ENCODE results near the gene PRR5. TPM values are rescaled to one million over a fixed set of nuclear protein-coding genes. Genes with fewer than 3 reads are reported as not detected.
A peak's percentile ranks its signal among the peaks of the same experiment; 100 is the strongest.

The PRR5 gene
- total RNA-seq, 1 experiment from 2014 or later, result 11.8 TPM

GRCh38 chr22:44752285-44753188 lies 50.5 kb downstream of the PRR5 start, which contains the start of gene ARHGAP8:
Gene ARHGAP8 (plus strand): TSS chr22:44752575. CDS start chr22:44786528, 33,953 bp downstream.
- H3K23me2 ChIP-seq (ENCODE audit: insufficient read length, low read depth, low read length, poor library complexity, severe bottlenecking), result peaks cover 18% of the 10 kb centered on the region
- no peak within 1 kb of the TSS for H2BK120ac ChIP-seq (ENCODE audit: low read depth, low read length, poor library complexity, severe bottlenecking)
- no peaks in the 10 kb centered on the region for H4K20me1 ChIP-seq (ENCODE audit: control insufficient read depth, insufficient read depth, insufficient read length)
- no peak within 1 kb of the TSS for H2BK15ac ChIP-seq (ENCODE audit: low read depth, low read length)
- DNase-seq, result peak; percentile 87
- peak within 1 kb of the TSS; percentile 90 for H3K4me2 ChIP-seq (ENCODE audit: insufficient read depth, insufficient read length, low read length)
- H3K27me3 ChIP-seq (ENCODE audit: insufficient read depth, low read length), result no peaks in the 10 kb centered on the region
- H3T11ph ChIP-seq (ENCODE audit: low read length), result no peak within 1 kb of the TSS
- H4K5ac ChIP-seq (ENCODE audit: insufficient read length, low read depth, low read length), result no peak within 1 kb of the TSS
- H3K23ac ChIP-seq (ENCODE audit: insufficient read length, low read depth, low read length), result no peak within 1 kb of the TSS
- no peak within 1 kb of the TSS for H2BK12ac ChIP-seq (ENCODE audit: insufficient read length, low read depth, low read length)
- Mint-ChIP-seq H3K27ac (peak within 1 kb of the TSS in 1 of 3 experiments; percentile 52; a peak in 3 of 7 replicates), H3K9me3 (peaks cover 4 to 15% of the 10 kb centered on the region in 2 experiments; a peak in 3 of 5 replicates), H3K36me3 (ENCODE audit: insufficient read depth in 1 of 3, low read depth in 3 of 3) (peaks cover 8 to 21% (median 12%) of the 10 kb centered on the region in 3 experiments; a peak in 6 of 7 replicates), H3K4me3 (peak within 1 kb of the TSS; percentile 82 to 92), H3K4me1 (peaks cover 25 to 50% of the 10 kb centered on the region in 2 experiments), H3K27me3 (ENCODE audit: low read depth) (peaks cover 7% of the 10 kb centered on the region)
- no peak within 1 kb of the TSS for H3K4ac ChIP-seq (ENCODE audit: low read depth, low read length)
- no peaks in the 10 kb centered on the region for H3K9me3 ChIP-seq (ENCODE audit: control insufficient read depth, low read depth, low read length)
- H3K79me1 ChIP-seq (ENCODE audit: insufficient read depth, low read depth, low read length, poor library complexity, severe bottlenecking), result peaks cover 4% of the 10 kb centered on the region
- WGBS (ENCODE audit: extremely low coverage, insufficient read length, low lambda C conversion rate), result no CpG with 5 or more reads among the region's 78 CpGs
- H3K4me1 ChIP-seq (ENCODE audit: insufficient read depth, low read length), result peaks cover 12% of the 10 kb centered on the region; the same call in 1 of the 2 replicates
- no peak within 1 kb of the TSS for H2BK5ac ChIP-seq (ENCODE audit: insufficient read length, low read length)
- H3K27ac ChIP-seq (ENCODE audit: insufficient read length, low read depth, low read length), result no peak within 1 kb of the TSS
- no peak for TF ChIP-seq CTCF (conservative IDR thresholded peaks at IDR 0.05)
- H4K91ac ChIP-seq (ENCODE audit: insufficient read length, low read depth, low read length), result no peak within 1 kb of the TSS
- H3K56ac ChIP-seq (ENCODE audit: insufficient read length, low read depth, low read length), result no peak within 1 kb of the TSS
- H2AFZ ChIP-seq (ENCODE audit: low read length), result no peak within 1 kb of the TSS
- H3K14ac ChIP-seq (ENCODE audit: insufficient read depth, low read length), result peak within 1 kb of the TSS; percentile 69; the same call in 1 of the 2 replicates
- peak within 1 kb of the TSS; percentile 41 for H3K9ac ChIP-seq (ENCODE audit: extremely low read depth, insufficient read length, low read length)
- no peak within 1 kb of the TSS for H2AK5ac ChIP-seq (ENCODE audit: insufficient read length, low read length)
- H2BK20ac ChIP-seq (ENCODE audit: low read depth, low read length, poor library complexity, severe bottlenecking), result no peak within 1 kb of the TSS
- peaks cover 1% of the 10 kb centered on the region; the same call in 1 of the 2 replicates for H3K79me2 ChIP-seq (ENCODE audit: insufficient read depth, low read length)
- peak within 1 kb of the TSS; percentile 76 for H3K18ac ChIP-seq (ENCODE audit: insufficient read length, low read depth, low read length)
- H4K8ac ChIP-seq (replicated peaks; ENCODE audit: insufficient read length, low read depth, low read length), result no peak within 1 kb of the TSS
